OCI-LY7 (cell line): ENCODE measurements around the gene AOC2. TPM values are rescaled to one million over a fixed set of nuclear protein-coding genes. Genes with fewer than 3 reads are reported as not detected.

Experiments used
- BruUV-seq: library from RNA; stranded (reverse); fragments of 400-500 nt; replicated peaks from 2 replicates; lab custom pipeline; 2021; lab: Mats Ljungman, UMichigan
- CTCF ChIA-PET: fragments of 300-600 bp; sonication (Branson Sonifier 250); formaldehyde crosslinking; loops from one replicate; lab custom pipeline; 2022; ENCODE audit warnings: antibody characterized with exemption; ENCODE audit not compliant: unreplicated experiment; lab: Charles Lee
- POLR2A ChIA-PET: fragments of 300-600 bp; sonication (Branson Sonifier 250); formaldehyde crosslinking; loops from one replicate; lab custom pipeline; 2022; ENCODE audit warnings: antibody characterized with exemption; lab: Charles Lee
- DNase-seq: peaks from one replicate; pipeline ENCODE4 v3.0.0-alpha.2; 2015; ENCODE audit warnings: low spot score
- H2AFZ ChIP-seq: fragments of 200-600 bp; sonication (generic), shearing (Covaris generic); 2 replicates; pipeline ENCODE4 v1.6.1; 2014; ENCODE audit warnings: mild to moderate bottlenecking, antibody characterized with exemption, low read length, moderate library complexity
- H3K27ac ChIP-seq: fragments of 200-600 bp; sonication (generic); 2 replicates; pipeline ENCODE4 v1.5.1; 2014; ENCODE audit warnings: mixed run types, low read depth, mild to moderate bottlenecking, moderate library complexity, low read length, inconsistent platforms; ENCODE audit not compliant: poor library complexity, severe bottlenecking
- H3K36me3 ChIP-seq: fragments of 200-600 bp; sonication (generic); 2 replicates; pipeline ENCODE4 v1.6.1; 2014; ENCODE audit warnings: mild to moderate bottlenecking, antibody characterized with exemption, low read length, moderate library complexity, mixed read lengths; ENCODE audit not compliant: insufficient read depth
- H3K4me1 ChIP-seq: fragments of 200-600 bp; sonication (generic); 2 replicates; pipeline ENCODE4 v1.5.1; 2014; ENCODE audit warnings: mild to moderate bottlenecking, low read length; ENCODE audit not compliant: insufficient read depth, poor library complexity, severe bottlenecking
- H3K4me2 ChIP-seq: fragments of 200-600 bp; sonication (generic); 2 replicates; pipeline ENCODE4 v1.6.1; 2014; ENCODE audit warnings: mild to moderate bottlenecking, low read length
- H3K4me3 ChIP-seq: fragments of 200-600 bp; sonication (generic); 2 replicates; pipeline ENCODE4 v1.5.1; 2014; ENCODE audit warnings: mild to moderate bottlenecking, low read depth, low read length; ENCODE audit not compliant: poor library complexity, severe bottlenecking
- H3K79me2 ChIP-seq: fragments of 200-600 bp; sonication (generic); 2 replicates; pipeline ENCODE4 v1.6.1; 2016; ENCODE audit warnings: low read depth, mild to moderate bottlenecking, low read length, moderate library complexity, mixed read lengths; ENCODE audit not compliant: insufficient read depth
- H3K9me2 ChIP-seq: fragments of 200-600 bp; sonication (generic); 2 replicates; pipeline ENCODE4 v1.6.1; 2016; ENCODE audit warnings: mild to moderate bottlenecking, low read length, mixed read lengths; ENCODE audit not compliant: insufficient read depth
- H3K9me3 ChIP-seq: fragments of 200-600 bp; sonication (generic); 2 replicates; pipeline ENCODE4 v1.6.1; 2014; ENCODE audit warnings: mild to moderate bottlenecking, mixed run types, low read length, mixed read lengths
- H4K20me1 ChIP-seq: fragments of 200-600 bp; sonication (generic); 2 replicates; pipeline ENCODE4 v1.6.1; 2014; ENCODE audit warnings: mild to moderate bottlenecking, antibody characterized with exemption, low read length, moderate library complexity, mixed read lengths; ENCODE audit not compliant: insufficient read depth
- EZH2phosphoT487 ChIP-seq: fragments of 200-600 bp; sonication (generic); IDR thresholded peaks from 2 replicates; pipeline ENCODE4 v1.6.1; 2018; ENCODE audit warnings: low read depth, borderline replicate concordance, mild to moderate bottlenecking, mixed run types, antibody characterized with exemption, low read length, moderate library complexity, mixed read lengths
- intact Hi-C: fragments of 100-400 bp; cut with micrococcal nuclease; formaldehyde crosslinking; loops from one replicate; pipeline ENCODE4 v1.10.0; 2022; ENCODE audit not compliant: unreplicated experiment
- total RNA-seq, 2 experiments: library from RNA; depleted of rRNA in 1 of 2; stranded (reverse); fragments of >200 nt in 1 of 2; shearing (Covaris generic) in 1 of 2; gene quantifications; 2 replicates each; pipeline ENCODE4 v1.2.3, GENCODE V29; 2014 to 2022
- TF ChIP-seq, protein P1 (sequence below): fragments of 200-600 bp; sonication (generic); conservative IDR thresholded peaks from 2 replicates; pipeline ENCODE4 v1.5.1; 2014; ENCODE audit warnings: mild to moderate bottlenecking, antibody characterized with exemption, low read length, moderate library complexity, mixed read lengths

Gene AOC2
- total RNA-seq, 2 experiments from 2014 or later, result 3.3 to 5.4 TPM

DNA sequence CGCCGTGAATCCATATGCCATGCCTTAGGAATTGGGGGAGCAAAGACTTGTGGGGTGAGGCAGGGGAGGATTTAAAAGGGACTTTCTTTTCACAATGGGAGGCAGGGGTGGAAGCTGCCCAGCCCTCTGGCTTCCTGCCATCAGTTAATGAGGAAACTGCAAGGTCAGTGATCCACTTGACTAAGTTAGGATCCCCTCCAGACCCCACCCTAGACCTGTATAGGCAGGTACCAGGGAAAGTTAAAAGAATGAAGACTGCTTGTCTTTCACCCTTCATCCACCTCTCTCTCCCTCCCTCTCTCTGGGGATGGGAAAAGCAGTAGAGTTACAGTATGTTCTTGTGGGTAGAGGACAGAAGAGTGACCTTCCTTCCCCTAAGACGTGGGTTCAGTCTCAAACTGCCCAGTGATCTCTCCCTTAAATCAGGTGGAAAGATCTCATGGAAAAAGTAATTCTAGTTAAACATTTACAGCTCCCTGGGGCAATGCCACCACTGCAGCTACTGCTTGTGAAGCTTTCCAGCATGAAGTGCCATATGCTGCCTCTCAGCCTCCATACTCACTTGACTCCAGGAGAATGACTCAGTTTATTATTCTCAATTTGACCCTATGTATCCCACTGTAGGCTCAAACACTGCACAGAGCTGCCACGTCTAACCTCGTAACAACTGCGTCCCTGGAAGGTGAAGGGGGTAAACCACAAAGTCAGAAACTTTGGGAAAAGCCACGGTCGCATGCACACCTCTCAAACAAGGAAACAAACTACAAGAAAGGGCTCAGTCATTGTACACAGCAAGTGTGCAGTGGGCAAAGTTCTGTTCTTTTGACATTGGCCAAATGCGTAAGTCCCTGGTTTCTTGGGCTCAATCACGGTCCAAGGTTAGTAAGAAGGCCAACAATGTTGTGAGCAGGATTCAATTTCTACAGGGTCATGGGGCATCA is 47.0 kb upstream of the AOC2 start:
- POLR2A ChIA-PET, result interaction anchor here (0.6 kb wide), 1 partner anchor 324 kb away, joined by 3 read pairs; no protein-coding TSS in a partner anchor
- no peaks in the 10 kb centered on the region for H3K9me2 ChIP-seq
- no peak for DNase-seq
- no peaks in the 10 kb centered on the region for H3K36me3 ChIP-seq
- no TSS peak for BruUV-seq
- H2AFZ ChIP-seq, result no peak overlapping the region
- H3K79me2 ChIP-seq, result no peaks in the 10 kb centered on the region
- H3K9me3 ChIP-seq, result no peaks in the 10 kb centered on the region
- H3K27ac ChIP-seq, result no peak overlapping the region
- H3K4me3 ChIP-seq, result peak overlapping the region; percentile 76
- CTCF ChIA-PET, result no interaction called here
- H3K4me1 ChIP-seq, result no peaks in the 10 kb centered on the region
- H3K4me2 ChIP-seq, result peak overlapping the region; percentile 67
- intact Hi-C loops, result no loop called here
- TF ChIP-seq EZH2phosphoT487, result no peak
- TF ChIP-seq, protein P1, sequence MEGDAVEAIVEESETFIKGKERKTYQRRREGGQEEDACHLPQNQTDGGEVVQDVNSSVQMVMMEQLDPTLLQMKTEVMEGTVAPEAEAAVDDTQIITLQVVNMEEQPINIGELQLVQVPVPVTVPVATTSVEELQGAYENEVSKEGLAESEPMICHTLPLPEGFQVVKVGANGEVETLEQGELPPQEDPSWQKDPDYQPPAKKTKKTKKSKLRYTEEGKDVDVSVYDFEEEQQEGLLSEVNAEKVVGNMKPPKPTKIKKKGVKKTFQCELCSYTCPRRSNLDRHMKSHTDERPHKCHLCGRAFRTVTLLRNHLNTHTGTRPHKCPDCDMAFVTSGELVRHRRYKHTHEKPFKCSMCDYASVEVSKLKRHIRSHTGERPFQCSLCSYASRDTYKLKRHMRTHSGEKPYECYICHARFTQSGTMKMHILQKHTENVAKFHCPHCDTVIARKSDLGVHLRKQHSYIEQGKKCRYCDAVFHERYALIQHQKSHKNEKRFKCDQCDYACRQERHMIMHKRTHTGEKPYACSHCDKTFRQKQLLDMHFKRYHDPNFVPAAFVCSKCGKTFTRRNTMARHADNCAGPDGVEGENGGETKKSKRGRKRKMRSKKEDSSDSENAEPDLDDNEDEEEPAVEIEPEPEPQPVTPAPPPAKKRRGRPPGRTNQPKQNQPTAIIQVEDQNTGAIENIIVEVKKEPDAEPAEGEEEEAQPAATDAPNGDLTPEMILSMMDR, result no peak
- H4K20me1 ChIP-seq, result no peaks in the 10 kb centered on the region

DNA sequence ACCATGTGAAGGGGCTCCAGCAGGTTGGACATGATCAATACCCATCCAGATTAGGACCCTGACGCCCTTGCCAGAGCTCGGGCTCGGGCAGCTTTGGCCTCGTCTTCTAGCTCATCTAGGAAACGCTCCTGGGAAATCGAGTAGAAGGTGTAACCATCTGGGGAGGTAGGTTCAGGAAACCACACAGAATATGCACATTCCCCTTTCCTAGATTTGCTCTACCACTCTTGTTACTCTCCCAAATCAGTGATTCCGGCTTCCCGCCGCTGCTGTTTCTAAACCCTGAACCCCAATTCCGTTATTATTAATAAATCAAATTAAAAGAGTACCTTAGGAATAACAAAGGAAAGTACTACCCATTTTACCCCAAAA is 46.4 kb upstream of the AOC2 start:
- intact Hi-C loops, result no loop called here
- POLR2A ChIA-PET, result interaction anchor here (0.6 to 1.1 kb wide), 2 partner anchors 24 to 325 kb away, joined by 3 read pairs; no protein-coding TSS in a partner anchor
- H4K20me1 ChIP-seq, result no peaks in the 10 kb centered on the region

More for the DNA sequence above, 46.4 kb upstream of the AOC2 start:
- CTCF ChIA-PET, result no interaction called here
- no peaks in the 10 kb centered on the region for H3K4me1 ChIP-seq
- no peaks in the 10 kb centered on the region for H3K79me2 ChIP-seq
- DNase-seq, result no peak
- no TSS peak for BruUV-seq
- peak overlapping the region; percentile 76 for H3K4me3 ChIP-seq
- peak overlapping the region; percentile 67 for H3K4me2 ChIP-seq
- H3K36me3 ChIP-seq, result no peaks in the 10 kb centered on the region
- no peaks in the 10 kb centered on the region for H3K9me2 ChIP-seq
- peak overlapping the region; percentile 64; the same call in 1 of the 2 replicates for H2AFZ ChIP-seq
- H3K9me3 ChIP-seq, result no peaks in the 10 kb centered on the region
- no peak overlapping the region for H3K27ac ChIP-seq
- TF ChIP-seq EZH2phosphoT487, result no peak
- TF ChIP-seq, protein P1, result no peak
